COLO829 (cell line): Measurements from ENCODE around the gene TRERF1.
A peak's percentile ranks its signal among the peaks of the same experiment; 100 is the strongest.

Source experiments
- DNase-seq: peaks from one replicate; pipeline ENCODE4 v3.0.0; 2012; ENCODE audit warnings: low spot score

Gene TRERF1

GRCh38 chr6:42275376-42276033 is 176.2 kb downstream of the TRERF1 start:
- DNase-seq = no peak

GRCh38 chr6:42274898-42275297 is 176.8 kb downstream of the TRERF1 start:
- DNase-seq = no peak

GRCh38 chr6:42271834-42272805 is 179.6 kb downstream of the TRERF1 start:
- DNase-seq = no peak

GRCh38 chr6:42269974-42270510 is 181.7 kb downstream of the TRERF1 start:
- no peak for DNase-seq

GRCh38 chr6:42269553-42269952 is 182.2 kb downstream of the TRERF1 start:
- DNase-seq = no peak

GRCh38 chr6:42268835-42269204 is 182.9 kb downstream of the TRERF1 start:
- no peak for DNase-seq

- no peak for DNase-seq
Observed at GRCh38 chr6:42268016-42268834, 183.5 kb downstream of the TRERF1 start.

- no peak for DNase-seq
Observed at GRCh38 chr6:42266538-42266937, 185.2 kb downstream of the TRERF1 start.

- DNase-seq = no peak
Observed at GRCh38 chr6:42264852-42265390, 186.8 kb downstream of the TRERF1 start.

- no peak for DNase-seq
Observed at GRCh38 chr6:42264162-42264851, 187.4 kb downstream of the TRERF1 start.

- no peak for DNase-seq
Observed at GRCh38 chr6:42263165-42263728, 188.5 kb downstream of the TRERF1 start.

GRCh38 chr6:42260972-42261371 is 190.8 kb downstream of the TRERF1 start:
- DNase-seq = peak; percentile 34

- DNase-seq = no peak
Observed at GRCh38 chr6:42260396-42260888, 191.3 kb downstream of the TRERF1 start.

GRCh38 chr6:42259841-42260395 is 191.8 kb downstream of the TRERF1 start:
- no peak for DNase-seq

- no peak for DNase-seq
Observed at GRCh38 chr6:42259286-42259685, 192.4 kb downstream of the TRERF1 start.

GRCh38 chr6:42257614-42258013 is 194.1 kb downstream of the TRERF1 start:
- no peak for DNase-seq

- no peak for DNase-seq
Observed at GRCh38 chr6:42257063-42257462, 194.7 kb downstream of the TRERF1 start.

GRCh38 chr6:42255050-42255449 is 196.7 kb downstream of the TRERF1 start:
- DNase-seq = no peak

GRCh38 chr6:42254505-42254904 is 197.2 kb downstream of the TRERF1 start:
- no peak for DNase-seq

GRCh38 chr6:42251911-42252637 is 199.7 kb downstream of the TRERF1 start:
- peak; percentile 20 for DNase-seq
